ENCODE results near the gene CLDN5.

DNA sequence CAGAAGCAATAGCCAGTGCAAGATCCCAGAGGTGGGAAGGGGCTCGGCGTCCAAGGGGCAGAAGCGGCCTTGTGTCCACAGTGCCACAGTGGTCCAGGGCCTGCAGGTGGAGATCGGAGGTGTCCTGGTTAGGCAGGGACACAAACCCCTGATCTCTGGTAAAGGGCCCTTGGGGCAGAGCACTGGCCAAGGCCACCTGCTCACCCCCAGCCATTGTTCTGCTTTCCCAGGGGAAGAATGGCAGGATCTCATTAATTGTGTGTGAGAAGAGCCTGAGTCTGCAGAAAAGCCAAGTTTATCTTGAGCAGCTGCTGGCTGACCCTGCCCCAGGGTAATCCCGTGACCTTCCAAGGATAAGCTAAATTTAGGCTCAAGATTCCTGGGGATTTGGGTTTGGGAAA is 3.1 kb upstream of the CLDN5 start:
- no peak for TF ChIP-seq EZH2 (IDR thresholded peaks at IDR 0.05)
- no peak for TF ChIP-seq CTCF (IDR thresholded peaks at IDR 0.05)
- TF ChIP-seq EZH2phosphoT487 (IDR thresholded peaks at IDR 0.05), result no peak

Data from neural progenitor cell (in vitro differentiated cells).